Type B pancreatic cell (in vitro differentiated cells): ENCODE results near the gene FASTKD3. TPM values are rescaled to one million over a fixed set of nuclear protein-coding genes. Genes with fewer than 3 reads are reported as not detected.

Experiments
- DNase-seq: peaks from one replicate; pipeline ENCODE4 v3.0.0; 2021; ENCODE audit warnings: mixed read lengths; ENCODE audit not compliant: unreplicated experiment; ENCODE audit errors: extremely low spot score
- H3K27ac Mint-ChIP-seq: 2 replicates; pipeline ENCODE4 v1.8.0; 2021; ENCODE audit warnings: mild to moderate bottlenecking, mixed read lengths
- H3K27me3 Mint-ChIP-seq: 2 replicates; pipeline ENCODE4 v1.8.0; 2021; ENCODE audit warnings: mixed read lengths
- H3K36me3 Mint-ChIP-seq: 2 replicates; pipeline ENCODE4 v1.8.0; 2021; ENCODE audit warnings: mixed read lengths
- H3K4me1 Mint-ChIP-seq: one replicate; pipeline ENCODE4 v1.8.0; 2021; ENCODE audit warnings: mixed read lengths; ENCODE audit not compliant: unreplicated experiment
- H3K4me3 Mint-ChIP-seq: 2 replicates; pipeline ENCODE4 v1.8.0; 2021; ENCODE audit warnings: mild to moderate bottlenecking, mixed read lengths
- H3K9me3 Mint-ChIP-seq: 2 replicates; pipeline ENCODE4 v1.8.0; 2021; ENCODE audit warnings: mixed read lengths
- total RNA-seq: library from RNA; stranded (reverse); gene quantifications from 2 replicates; pipeline ENCODE4 v1.2.1, GENCODE V29; 2021; ENCODE audit warnings: low replicate concordance
- TF ChIP-seq, protein P1 (sequence below): fragments of 200-600 bp; sonication (generic); conservative IDR thresholded peaks from 2 replicates; pipeline ENCODE4 v1.5.0; 2021; ENCODE audit warnings: antibody characterized with exemption, mild to moderate bottlenecking

Gene FASTKD3
- total RNA-seq, 1 donor from 2014 or later: 10.7 TPM

DNA sequence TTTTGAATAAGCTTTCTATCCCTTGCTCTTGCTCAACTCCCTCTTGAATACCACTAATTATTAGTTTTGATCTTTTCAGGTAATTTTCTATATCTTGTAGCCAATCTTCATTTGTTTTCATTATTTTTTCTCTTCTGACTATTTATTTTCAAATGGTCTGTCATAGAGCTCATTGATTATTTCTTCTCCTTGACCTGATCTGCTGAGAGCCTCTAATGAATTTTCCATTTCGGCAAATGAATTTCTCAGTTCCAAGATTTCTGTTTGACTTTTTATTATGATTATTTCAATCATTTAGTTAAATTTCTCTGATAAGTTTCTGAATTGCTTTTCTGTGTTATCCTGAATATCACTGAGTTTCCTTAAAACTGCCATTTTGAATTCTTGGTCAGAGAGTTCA lies 39.5 kb upstream of the FASTKD3 start:
- Mint-ChIP-seq H3K36me3 (peaks cover 59% of the 10 kb centered on the region), H3K4me1 (no peaks in the 10 kb centered on the region), H3K27me3 (no peaks in the 10 kb centered on the region), H3K4me3 (no peak overlapping the region), H3K9me3 (peaks cover 14% of the 10 kb centered on the region), H3K27ac (no peak overlapping the region)
- no peak for DNase-seq
- TF ChIP-seq, protein P1, sequence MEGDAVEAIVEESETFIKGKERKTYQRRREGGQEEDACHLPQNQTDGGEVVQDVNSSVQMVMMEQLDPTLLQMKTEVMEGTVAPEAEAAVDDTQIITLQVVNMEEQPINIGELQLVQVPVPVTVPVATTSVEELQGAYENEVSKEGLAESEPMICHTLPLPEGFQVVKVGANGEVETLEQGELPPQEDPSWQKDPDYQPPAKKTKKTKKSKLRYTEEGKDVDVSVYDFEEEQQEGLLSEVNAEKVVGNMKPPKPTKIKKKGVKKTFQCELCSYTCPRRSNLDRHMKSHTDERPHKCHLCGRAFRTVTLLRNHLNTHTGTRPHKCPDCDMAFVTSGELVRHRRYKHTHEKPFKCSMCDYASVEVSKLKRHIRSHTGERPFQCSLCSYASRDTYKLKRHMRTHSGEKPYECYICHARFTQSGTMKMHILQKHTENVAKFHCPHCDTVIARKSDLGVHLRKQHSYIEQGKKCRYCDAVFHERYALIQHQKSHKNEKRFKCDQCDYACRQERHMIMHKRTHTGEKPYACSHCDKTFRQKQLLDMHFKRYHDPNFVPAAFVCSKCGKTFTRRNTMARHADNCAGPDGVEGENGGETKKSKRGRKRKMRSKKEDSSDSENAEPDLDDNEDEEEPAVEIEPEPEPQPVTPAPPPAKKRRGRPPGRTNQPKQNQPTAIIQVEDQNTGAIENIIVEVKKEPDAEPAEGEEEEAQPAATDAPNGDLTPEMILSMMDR: no peak

DNA sequence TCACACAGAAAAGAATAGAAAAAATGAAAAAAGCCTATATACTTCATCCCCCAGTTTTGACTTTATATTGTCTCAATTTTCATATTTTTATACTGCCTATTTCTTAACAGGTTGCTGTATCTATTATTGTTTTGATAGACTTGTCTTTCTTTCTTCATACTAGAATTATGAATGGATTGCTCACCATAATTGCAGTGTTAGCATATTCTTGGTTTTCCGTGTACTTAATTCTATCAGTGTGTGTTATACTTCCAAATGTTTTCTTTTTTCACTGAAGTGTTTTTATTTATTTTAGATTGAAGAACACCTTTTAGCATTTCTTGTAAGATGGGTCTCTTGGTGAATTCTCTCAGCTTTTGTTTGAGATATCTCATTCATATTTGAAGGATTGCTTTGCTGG lies 38.8 kb upstream of the FASTKD3 start:
- H3K4me3 Mint-ChIP-seq: no peak overlapping the region

DNA sequence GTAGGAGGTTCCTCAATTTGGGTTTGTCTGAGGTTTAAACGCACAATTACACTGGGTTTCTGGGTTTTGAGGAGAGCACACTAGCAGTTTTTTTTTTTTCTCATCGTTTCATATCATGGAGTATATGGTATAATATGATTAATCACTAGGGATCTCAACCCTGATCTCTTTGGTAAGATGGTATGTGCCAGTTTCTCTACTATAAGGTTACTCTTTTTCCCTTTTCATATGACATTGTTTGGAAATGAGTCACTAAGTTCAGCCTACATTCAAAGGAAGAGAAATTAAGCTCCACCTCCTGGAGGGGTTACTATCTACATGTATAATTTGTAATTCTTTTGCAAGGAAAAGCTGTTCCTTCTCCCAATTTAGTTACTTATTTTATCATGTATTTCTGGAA lies 35.3 kb upstream of the FASTKD3 start:
- no peak overlapping the region for H3K4me3 Mint-ChIP-seq
- TF ChIP-seq, protein P1: no peak
- H3K36me3 Mint-ChIP-seq: peaks cover 67% of the 10 kb centered on the region
- H3K27ac Mint-ChIP-seq: no peak overlapping the region
- peaks cover 5% of the 10 kb centered on the region for H3K9me3 Mint-ChIP-seq
- no peaks in the 10 kb centered on the region for H3K4me1 Mint-ChIP-seq
- H3K27me3 Mint-ChIP-seq: no peaks in the 10 kb centered on the region
- DNase-seq: no peak

More for the DNA sequence above, 38.8 kb upstream of the FASTKD3 start:
- TF ChIP-seq, protein P1: no peak
- Mint-ChIP-seq H3K27me3 (no peaks in the 10 kb centered on the region), H3K27ac (no peak overlapping the region), H3K36me3 (peaks cover 62% of the 10 kb centered on the region), H3K9me3 (peaks cover 7% of the 10 kb centered on the region), H3K4me1 (no peaks in the 10 kb centered on the region)
- DNase-seq: no peak

DNA sequence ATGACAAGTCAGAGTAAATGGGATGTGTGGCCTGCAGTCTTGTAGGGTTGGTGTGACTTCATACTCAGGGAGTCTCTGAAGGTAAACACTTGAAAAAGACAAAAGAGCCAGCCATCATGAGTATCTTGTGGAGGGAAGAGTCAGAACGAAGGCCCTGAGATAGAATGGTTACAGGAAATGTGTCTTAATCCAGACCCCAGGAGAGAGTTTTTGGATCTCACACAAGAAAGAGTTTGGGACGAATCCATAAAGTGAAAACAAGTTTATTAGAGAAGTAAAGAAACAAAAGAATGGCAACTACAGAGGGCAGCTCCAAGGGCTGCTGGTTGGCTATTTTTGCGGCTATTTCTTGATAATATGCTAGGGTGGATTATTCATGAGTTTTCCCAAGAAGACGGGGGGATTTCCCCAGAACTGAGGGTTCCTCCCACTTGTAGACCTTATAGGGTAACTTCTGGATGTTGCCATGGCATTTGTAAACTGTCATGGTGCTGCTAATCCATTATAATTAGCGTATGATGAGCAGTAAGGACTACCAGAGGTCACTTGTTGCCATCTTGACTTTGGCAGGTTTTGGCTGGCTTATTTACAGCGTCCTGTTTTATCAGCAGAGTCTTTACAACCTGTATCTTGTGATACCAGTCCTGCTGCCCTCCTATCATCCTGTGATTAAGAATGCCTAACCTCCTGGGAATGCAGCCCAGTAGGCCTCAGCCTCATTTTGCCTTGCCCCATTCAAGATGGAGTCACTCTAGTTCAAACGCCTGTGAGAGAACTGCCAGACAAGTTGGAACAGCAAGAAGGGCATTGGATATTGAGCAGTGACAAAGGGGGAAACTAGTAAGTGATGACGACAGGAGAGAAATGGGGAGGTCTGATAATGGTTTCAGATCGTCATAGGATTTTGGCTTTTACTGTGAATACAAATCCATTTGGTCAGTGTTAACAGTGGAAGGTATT lies 34.1 kb upstream of the FASTKD3 start:
- Mint-ChIP-seq H3K4me3 (no peak overlapping the region), H3K27me3 (no peaks in the 10 kb centered on the region), H3K36me3 (peaks cover 68% of the 10 kb centered on the region), H3K9me3 (no peaks in the 10 kb centered on the region), H3K27ac (no peak overlapping the region), H3K4me1 (no peaks in the 10 kb centered on the region)
- DNase-seq: no peak
- TF ChIP-seq, protein P1: no peak

GRCh38 chr5:7902201-7902600 lies 33.4 kb upstream of the FASTKD3 start:
- H3K27ac Mint-ChIP-seq: no peak overlapping the region

More at GRCh38 chr5:7902201-7902600, 33.4 kb upstream of the FASTKD3 start:
- Mint-ChIP-seq H3K36me3 (peaks cover 67% of the 10 kb centered on the region), H3K27me3 (no peaks in the 10 kb centered on the region), H3K4me1 (no peaks in the 10 kb centered on the region), H3K4me3 (no peak overlapping the region), H3K9me3 (no peaks in the 10 kb centered on the region)
- no peak for DNase-seq
- TF ChIP-seq, protein P1: no peak
